NCI-H146 (cell line): ENCODE measurements around the gene SMIM13.

ENCODE experiments used
- DNase-seq: peaks from one replicate; lab custom pipeline; 2025; lab: John Stamatoyannopoulos, UW

SMIM13 gene

DNA sequence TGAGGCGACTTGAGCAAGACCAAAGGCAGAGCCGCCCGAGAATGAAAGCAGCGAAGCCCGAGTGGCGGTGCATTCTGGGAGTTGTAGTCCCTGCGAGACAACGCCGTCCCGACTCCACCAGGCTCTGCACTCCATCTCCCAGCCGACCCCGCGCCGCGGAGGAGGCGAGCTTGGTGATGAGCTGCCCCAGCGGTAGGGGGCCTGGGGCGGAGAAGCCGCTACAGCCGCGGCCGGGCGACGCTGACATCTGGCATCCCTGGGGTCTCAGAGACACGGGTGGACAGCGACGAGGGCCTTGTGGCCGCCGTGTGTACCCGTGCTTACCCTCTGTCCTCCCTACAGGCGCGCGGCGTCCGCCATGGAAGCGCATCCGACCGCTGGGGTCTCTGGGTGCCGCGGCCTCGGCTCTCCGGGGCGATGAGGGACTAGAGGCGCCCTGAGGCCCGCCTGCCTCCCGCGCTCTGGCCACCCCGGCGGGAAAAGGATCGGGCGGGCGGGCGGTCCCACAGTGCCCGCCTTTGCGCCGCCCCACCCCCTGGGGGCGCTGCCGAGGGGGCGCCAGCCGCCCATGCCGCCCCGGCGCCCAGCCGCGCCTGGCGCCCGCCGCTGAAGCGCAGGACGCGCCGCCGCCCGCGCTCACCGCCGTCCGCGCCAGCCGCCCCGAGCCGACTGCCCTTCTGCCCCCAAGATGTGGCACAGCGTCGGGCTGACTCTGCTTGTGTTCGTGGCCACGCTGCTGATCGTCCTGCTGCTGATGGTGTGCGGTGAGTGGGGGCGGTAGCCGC is at the start of gene SMIM13:
Gene SMIM13 (plus strand): TSS at position 209 of the 785 bp plus-strand sequence. CDS start 480 bp downstream, at position 689.
- peak; percentile 98 for DNase-seq

- peak; percentile 76 for DNase-seq
Measured at GRCh38 chr6:11043961-11044711, 49.5 kb upstream of the SMIM13 start, which contains the start of gene ELOVL2. TSS of gene ELOVL2 (minus strand) at chr6:11044305. CDS start at chr6:11044230, 75 bp downstream.

- DNase-seq = no peak
Measured at GRCh38 chr6:11044712-11045167, 48.9 kb upstream of the SMIM13 start.

DNA sequence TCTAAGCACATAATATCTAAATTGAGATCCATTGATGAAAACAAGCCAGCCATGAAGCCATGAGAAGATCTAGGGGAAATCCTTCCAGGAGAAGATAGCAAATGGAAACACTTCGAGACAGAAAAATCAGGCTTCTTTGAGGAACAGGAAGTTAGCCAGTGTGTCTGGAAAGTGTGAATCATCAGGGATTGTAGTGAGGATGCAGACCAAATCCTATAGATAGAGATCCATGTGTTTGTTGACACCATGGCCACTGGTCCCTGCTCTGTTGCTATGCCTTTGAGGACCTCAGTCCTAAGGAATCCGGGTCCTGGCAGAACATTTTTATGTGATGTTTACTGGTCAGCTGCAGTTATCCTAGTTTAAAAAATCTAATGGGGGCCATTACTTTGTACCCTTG is 42.9 kb upstream of the SMIM13 start:
- DNase-seq = no peak

- no peak for DNase-seq
Measured at GRCh38 chr6:11053307-11053706, 40.3 kb upstream of the SMIM13 start.

DNA sequence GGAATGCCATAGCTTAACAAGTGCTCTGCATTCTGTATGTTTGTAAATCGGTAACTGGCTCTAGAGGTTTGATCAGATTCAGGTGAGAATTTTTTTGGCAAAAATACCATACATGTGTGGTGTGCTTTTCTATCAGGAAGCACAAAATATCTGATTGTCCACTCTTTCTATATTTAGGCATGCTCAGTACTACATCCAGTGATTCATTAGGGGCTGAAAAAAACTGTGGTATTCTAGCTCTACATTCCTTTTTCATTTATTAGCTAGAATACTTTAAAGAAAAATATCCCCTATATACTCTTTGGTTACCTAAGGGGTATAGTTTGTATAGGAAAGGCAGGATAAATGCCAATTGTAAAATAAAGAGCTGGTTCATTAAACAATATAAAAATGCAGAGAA is 38.9 kb upstream of the SMIM13 start:
- no peak for DNase-seq

- no peak for DNase-seq
Measured at GRCh38 chr6:11055127-11055627, 38.5 kb upstream of the SMIM13 start.

GRCh38 chr6:11056871-11057270 is 36.8 kb upstream of the SMIM13 start:
- no peak for DNase-seq

DNA sequence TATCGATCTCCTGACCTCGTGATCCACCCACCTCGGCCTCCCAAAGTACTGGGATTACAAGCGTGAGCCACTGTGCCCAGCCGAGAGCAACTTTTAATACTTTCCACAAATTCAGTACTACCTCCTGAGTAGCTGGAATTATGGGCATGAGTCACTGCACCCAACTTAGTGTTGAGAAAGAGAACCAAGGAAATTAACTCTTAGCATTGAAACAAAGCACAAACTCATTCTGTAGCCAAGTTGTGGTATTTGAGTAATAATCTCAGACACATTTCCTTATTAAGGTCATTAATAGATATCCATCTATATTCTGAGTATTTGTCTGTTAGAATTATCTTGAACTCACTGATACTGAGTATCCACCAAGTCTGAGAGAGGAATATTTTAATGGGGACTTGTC is 35.2 kb upstream of the SMIM13 start:
- DNase-seq = no peak

DNA sequence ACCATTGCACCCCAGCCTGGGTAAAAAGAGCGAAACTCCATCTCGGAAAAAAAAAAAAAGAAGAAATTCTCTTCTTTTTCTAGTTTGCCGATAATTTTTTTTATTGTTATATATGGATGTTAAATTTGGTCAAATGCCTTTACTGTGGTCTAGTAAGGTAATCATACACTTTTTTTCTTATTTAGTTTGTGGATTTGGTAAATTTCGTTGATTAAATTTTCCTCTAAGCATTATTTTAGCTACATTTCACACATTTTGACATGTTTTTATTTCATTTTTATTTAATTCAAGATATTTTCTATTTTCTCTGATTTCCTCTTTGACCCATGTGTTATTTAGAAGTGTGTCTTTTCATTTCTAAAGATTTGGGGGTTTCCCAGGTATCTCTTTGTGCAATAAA is 31.6 kb upstream of the SMIM13 start:
- DNase-seq = no peak

DNA sequence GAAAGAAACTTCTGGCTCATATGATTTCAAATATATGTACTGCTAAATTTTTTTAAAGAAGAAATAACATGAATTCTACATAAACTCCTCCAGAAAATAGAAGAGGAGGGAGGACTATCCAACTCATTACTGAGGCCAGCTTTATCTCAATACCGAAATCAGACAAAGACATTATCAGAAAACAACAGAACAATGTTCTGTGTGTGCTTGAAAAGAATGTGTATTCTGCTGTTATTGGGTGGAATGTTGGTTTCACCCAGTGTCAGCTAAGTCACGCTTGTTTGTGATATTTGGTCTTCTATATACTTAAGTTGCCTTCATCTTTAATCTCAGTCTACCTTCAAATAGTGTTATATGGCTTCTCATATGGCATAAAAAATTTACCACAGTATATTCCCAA is 30.9 kb upstream of the SMIM13 start:
- DNase-seq = no peak

GRCh38 chr6:11064836-11065235 is 28.8 kb upstream of the SMIM13 start:
- no peak for DNase-seq

DNA sequence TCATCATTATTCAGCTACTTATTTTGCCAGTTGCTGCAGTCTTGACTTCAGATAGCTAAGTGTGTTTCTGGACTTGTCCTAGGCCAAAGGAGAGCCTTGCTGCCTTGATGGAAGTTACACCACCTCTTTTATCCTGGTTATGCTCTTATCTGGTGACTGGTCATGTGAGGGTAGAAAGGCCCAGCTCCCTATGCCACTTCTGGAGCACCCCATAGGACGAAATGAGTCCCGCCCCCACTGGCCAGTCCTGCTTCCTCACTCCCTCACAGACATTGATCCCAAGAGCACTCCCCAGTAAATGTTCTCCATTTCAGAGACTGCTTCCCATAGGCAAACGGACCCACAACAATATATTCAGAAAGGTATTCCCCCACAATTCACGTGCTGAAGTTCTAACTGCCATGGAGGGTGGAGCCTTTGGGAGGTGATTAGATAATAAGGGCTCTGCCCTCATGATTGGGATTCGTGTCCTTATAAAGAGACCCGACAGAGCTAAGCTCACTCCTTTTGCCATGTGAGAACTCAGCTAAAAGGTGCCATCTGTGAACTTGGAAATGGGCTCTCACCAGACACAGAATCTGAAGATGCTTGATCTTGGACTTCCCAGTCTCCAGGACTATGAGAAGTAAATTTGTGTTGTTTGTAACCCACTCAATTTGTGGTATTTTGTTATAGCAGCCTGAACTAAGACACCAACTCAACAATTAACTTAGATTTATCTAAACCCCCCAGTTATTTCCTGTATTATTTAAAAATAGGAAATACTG is 28.0 kb upstream of the SMIM13 start:
- no peak for DNase-seq

DNA sequence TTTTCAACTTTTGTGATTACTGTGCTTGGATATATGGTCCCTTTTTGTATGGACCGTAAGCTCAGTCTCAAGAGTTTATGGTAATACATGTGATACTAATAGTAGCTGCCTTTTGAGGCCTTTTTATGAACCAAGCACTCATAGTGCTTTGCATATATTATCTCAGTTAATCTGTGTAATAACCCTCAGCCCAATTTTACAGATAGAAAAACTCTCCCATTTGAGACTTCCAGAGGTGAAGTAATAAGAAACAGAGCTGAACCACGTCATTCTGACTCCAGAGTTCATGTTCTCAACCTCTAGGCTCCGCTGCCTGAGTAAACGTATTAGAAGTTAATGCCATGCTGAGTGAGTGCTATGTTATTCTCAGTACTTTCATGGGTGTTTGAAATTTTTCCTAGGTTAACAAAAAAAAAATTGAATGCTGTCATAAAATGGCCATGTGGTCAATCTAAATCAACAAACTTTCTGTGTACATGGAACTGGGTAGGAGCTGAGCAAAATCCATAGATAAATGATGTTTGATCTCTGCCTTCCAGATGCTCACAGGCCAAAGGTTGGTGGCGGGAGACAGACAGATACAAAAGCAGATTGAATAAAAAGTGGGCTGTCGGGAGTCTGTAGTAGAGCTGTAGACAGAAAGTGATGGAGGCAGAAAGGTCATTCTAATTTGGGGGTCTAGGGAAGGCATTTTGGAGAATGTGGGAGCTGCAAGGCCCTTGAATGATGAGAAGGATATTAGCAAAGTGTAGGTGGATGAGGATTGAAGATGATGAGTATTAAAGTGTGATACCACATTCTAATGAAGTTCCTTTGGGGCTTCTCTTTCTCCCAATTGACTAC is 26.9 kb upstream of the SMIM13 start:
- DNase-seq = no peak

GRCh38 chr6:11067348-11067747 is 26.3 kb upstream of the SMIM13 start:
- peak; percentile 62 for DNase-seq

GRCh38 chr6:11069760-11070159 is 23.9 kb upstream of the SMIM13 start:
- no peak for DNase-seq

DNA sequence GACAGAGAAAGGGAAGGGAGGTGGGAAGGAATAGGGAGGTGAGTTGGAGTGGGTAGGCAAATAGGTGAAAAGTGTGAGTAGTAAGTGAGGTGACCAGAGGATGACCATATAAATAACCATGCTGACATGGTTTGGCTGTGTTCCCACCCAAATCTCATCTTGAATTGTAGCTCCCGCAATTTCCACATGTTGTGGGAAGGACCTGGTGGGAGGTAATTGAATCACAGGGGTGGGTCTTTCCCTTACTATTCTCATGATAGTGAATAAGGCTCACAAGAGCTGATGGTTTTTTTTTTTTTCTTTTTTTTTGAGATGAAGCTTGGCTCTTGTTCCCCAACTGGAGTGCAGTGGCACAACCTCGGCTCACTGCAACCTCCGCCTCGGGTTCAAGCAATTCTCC is 21.5 kb upstream of the SMIM13 start:
- DNase-seq = no peak

GRCh38 chr6:11076540-11076939 is 17.1 kb upstream of the SMIM13 start:
- DNase-seq = no peak

DNA sequence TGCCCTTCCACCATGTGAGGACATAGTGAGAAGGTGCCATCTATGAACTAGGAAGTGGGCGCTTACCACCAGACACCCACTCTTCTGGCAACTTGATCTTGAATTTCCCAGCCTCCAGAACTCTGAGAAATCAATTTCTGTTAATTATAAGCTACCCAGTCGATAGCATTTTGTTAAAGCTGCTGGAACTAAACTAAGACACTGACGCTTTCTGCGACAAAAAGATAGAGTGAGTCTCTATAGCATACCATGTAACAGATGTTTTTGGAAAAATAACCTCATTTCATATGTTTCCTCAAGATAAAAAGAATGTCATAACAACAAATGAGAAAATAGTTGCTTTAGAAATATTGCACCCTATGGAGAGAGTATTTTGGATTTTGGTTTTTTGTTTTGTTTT is 15.4 kb upstream of the SMIM13 start:
- DNase-seq = no peak

DNA sequence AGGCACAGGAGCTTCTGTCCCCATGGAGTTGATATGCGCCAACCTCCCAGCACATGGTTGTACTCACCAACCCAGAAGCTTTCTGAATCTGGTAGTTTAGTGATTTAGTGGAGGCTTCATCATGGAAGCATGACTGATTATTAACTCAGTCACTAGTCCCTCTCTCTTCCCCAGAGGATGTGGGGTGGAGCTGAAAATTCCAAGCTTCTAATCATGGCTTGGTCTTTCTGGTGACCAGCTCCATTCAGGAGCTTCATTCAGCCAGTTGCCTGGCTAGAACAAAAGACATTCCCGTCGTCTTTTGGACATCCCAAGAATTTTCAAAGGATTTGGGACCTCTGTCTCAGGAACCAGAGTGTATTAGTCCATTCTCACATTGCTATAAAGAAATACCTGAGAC is 13.3 kb upstream of the SMIM13 start:
- DNase-seq = no peak

GRCh38 chr6:11083491-11083890 is 10.1 kb upstream of the SMIM13 start:
- DNase-seq = no peak
